Measurements from ENCODE around the gene USP44. TPM values are rescaled to one million over a fixed set of nuclear protein-coding genes. Genes with fewer than 3 reads are reported as not detected.
A peak's percentile ranks its signal among the peaks of the same experiment; 100 is the strongest.

USP44 gene
- total RNA-seq, 6 donors from 2014 or later = 4.2 to 25.6 (median 11.5) TPM

GRCh38 chr12:95506707-95507523 lies 44.4 kb downstream of the USP44 start:
- 63 to 68% methylated on average over 10 of the region's 10 CpGs for WGBS, 2 donors
- DNase-seq = no peak
- TF ChIP-seq POLR2A (IDR thresholded peaks at IDR 0.05) (no peak), EP300 (IDR thresholded peaks at IDR 0.05) (no peak), POLR2AphosphoS5 (IDR thresholded peaks at IDR 0.05) (no peak), CTCF (IDR thresholded peaks at IDR 0.05) (no peak)
- H3K9me3 ChIP-seq = no peaks in the 10 kb centered on the region
- H3K4me1 ChIP-seq = peaks cover 0 to 30% (median 8%) of the 10 kb centered on the region in 4 donors
- H3K36me3 ChIP-seq = peaks cover 5 to 91% (median 34%) of the 10 kb centered on the region in 4 donors
- ATAC-seq (ENCODE audit: low FRiP score in 2 of 2) = peak; percentile 23 to 49
- H3K4me3 ChIP-seq = no peak overlapping the region
- H3K27me3 ChIP-seq = no peaks in the 10 kb centered on the region
- H3K27ac ChIP-seq = peak overlapping the region in 2 of 4 donors; percentile 23 to 60

- peaks cover 3 to 84% (median 27%) of the 10 kb centered on the region in 4 donors for H3K36me3 ChIP-seq
- TF ChIP-seq POLR2AphosphoS5 (IDR thresholded peaks at IDR 0.05) (no peak), POLR2A (IDR thresholded peaks at IDR 0.05) (no peak), CTCF (IDR thresholded peaks at IDR 0.05) (no peak), EP300 (IDR thresholded peaks at IDR 0.05) (no peak)
- 92 to 94% methylated on average over 5 of the region's 5 CpGs for WGBS, 2 donors
Observed at GRCh38 chr12:95505039-95505438, 46.2 kb downstream of the USP44 start.

GRCh38 chr12:95504140-95504539 lies 47.1 kb downstream of the USP44 start:
- WGBS, 2 donors = 71 to 76% methylated on average over 4 of the region's 4 CpGs
- H3K4me1 ChIP-seq = peaks cover 0 to 30% (median 8%) of the 10 kb centered on the region in 4 donors
- H3K4me3 ChIP-seq = no peak overlapping the region
- H3K27ac ChIP-seq = peak overlapping the region in 1 of 4 donors; percentile 59
- TF ChIP-seq POLR2A (IDR thresholded peaks at IDR 0.05) (no peak), EP300 (IDR thresholded peaks at IDR 0.05) (peak in 3 of 4 donors; percentile 30 to 78 (median 73))
- peak in 1 of 2 donors; percentile 22 for ATAC-seq (ENCODE audit: low FRiP score in 2 of 2)
- H3K27me3 ChIP-seq = no peaks in the 10 kb centered on the region
- H3K9me3 ChIP-seq = no peaks in the 10 kb centered on the region
- peaks cover 3 to 83% (median 30%) of the 10 kb centered on the region in 4 donors for H3K36me3 ChIP-seq
- DNase-seq = peak in 1 of 2 donors; percentile 41

More at GRCh38 chr12:95505039-95505438, 46.2 kb downstream of the USP44 start:
- no peak for DNase-seq
- ATAC-seq (ENCODE audit: low FRiP score in 2 of 2) = no peak
- H3K9me3 ChIP-seq = no peaks in the 10 kb centered on the region
- peak overlapping the region in 2 of 4 donors; percentile 11 to 59 for H3K27ac ChIP-seq
- peaks cover 0 to 30% (median 8%) of the 10 kb centered on the region in 4 donors for H3K4me1 ChIP-seq
- H3K4me3 ChIP-seq = no peak overlapping the region
- no peaks in the 10 kb centered on the region for H3K27me3 ChIP-seq

- H3K27me3 ChIP-seq = no peaks in the 10 kb centered on the region
- no peak for DNase-seq
- no peak for ATAC-seq (ENCODE audit: low FRiP score in 2 of 2)
- WGBS, 2 donors = 91 to 96% methylated on average over 2 of the region's 2 CpGs
- no peak overlapping the region for H3K27ac ChIP-seq
- H3K4me3 ChIP-seq = no peak overlapping the region
- H3K4me1 ChIP-seq = peaks cover 0 to 15% (median 0%) of the 10 kb centered on the region in 4 donors
- TF ChIP-seq POLR2AphosphoS5 (IDR thresholded peaks at IDR 0.05) (no peak), EP300 (IDR thresholded peaks at IDR 0.05) (no peak), CTCF (IDR thresholded peaks at IDR 0.05) (no peak), POLR2A (IDR thresholded peaks at IDR 0.05) (no peak)
- H3K36me3 ChIP-seq = peaks cover 10 to 80% (median 29%) of the 10 kb centered on the region in 4 donors
- H3K9me3 ChIP-seq = no peaks in the 10 kb centered on the region
Observed at GRCh38 chr12:95499772-95500171, 51.5 kb downstream of the USP44 start.

GRCh38 chr12:95498968-95499367 lies 52.3 kb downstream of the USP44 start:
- no peak overlapping the region for H3K27ac ChIP-seq
- 95 to 97% methylated on average over 5 of the region's 5 CpGs for WGBS, 2 donors
- peaks cover 7 to 80% (median 27%) of the 10 kb centered on the region in 4 donors for H3K36me3 ChIP-seq
- TF ChIP-seq POLR2A (IDR thresholded peaks at IDR 0.05) (no peak), CTCF (IDR thresholded peaks at IDR 0.05) (no peak), EP300 (IDR thresholded peaks at IDR 0.05) (no peak), POLR2AphosphoS5 (IDR thresholded peaks at IDR 0.05) (no peak)
- H3K4me1 ChIP-seq = peaks cover 0 to 10% (median 0%) of the 10 kb centered on the region in 4 donors
- H3K4me3 ChIP-seq = no peak overlapping the region
- ATAC-seq (ENCODE audit: low FRiP score in 2 of 2) (no peak), DNase-seq (no peak)
- no peaks in the 10 kb centered on the region for H3K27me3 ChIP-seq
- no peaks in the 10 kb centered on the region for H3K9me3 ChIP-seq
